Transverse colon (tissue), 4 donors: ENCODE results near the gene TLCD2. TPM values are rescaled to one million over a fixed set of nuclear protein-coding genes. Genes with fewer than 3 reads are reported as not detected.
"Not testable (repeated sequence)": the region's sequence is repeated elsewhere in the genome, so short reads cannot be mapped to it uniquely, and the experiment has no call there.

ENCODE experiments used
- DNase-seq: peaks from one replicate; pipeline ENCODE4 v3.0.0-alpha.2; 2019
- H3K27ac ChIP-seq, 4 donors: fragments of 200-600 bp; sonication (generic); 2 replicates each; pipeline ENCODE4 v1.5.1; 2016 to 2018; ENCODE audit warnings: inconsistent platforms in 4 of 4
- H3K27me3 ChIP-seq: fragments of 200-600 bp; sonication (generic); 2 replicates; pipeline ENCODE4 v1.5.1; 2017; ENCODE audit warnings: inconsistent platforms
- H3K36me3 ChIP-seq, 4 donors: fragments of 200-600 bp; sonication (generic); 2 replicates each; pipeline ENCODE4 v1.5.1; 2017 to 2019; ENCODE audit warnings: inconsistent platforms in 4 of 4
- H3K4me1 ChIP-seq, 4 donors: fragments of 200-600 bp; sonication (generic); 2 replicates each; pipeline ENCODE4 v1.5.1; 2017 to 2020; ENCODE audit warnings: inconsistent platforms in 4 of 4
- H3K4me3 ChIP-seq, 4 donors: fragments of 200-600 bp; sonication (generic); 1 replicate in 1 of 4; 2 replicates in 3 of 4; pipeline versions ENCODE4 v1.5.1 to v1.6.1; 2017 to 2019; ENCODE audit warnings: inconsistent platforms in 4 of 4
- H3K9me3 ChIP-seq, 2 donors: fragments of 200-600 bp; sonication (generic); 2 replicates each; pipeline ENCODE4 v1.5.1; 2017 to 2019; ENCODE audit warnings: inconsistent platforms in 2 of 2
- CTCF ChIP-seq, 5 experiments: fragments of 200-600 bp in 3 of 5; fragments of 450-650 bp in 2 of 5; sonication (generic) in 3 of 5; IDR thresholded peaks; 1 replicate in 2 of 5; 2 replicates in 3 of 5; pipeline ENCODE4 v1.5.1; 2016 to 2017; ENCODE audit warnings: antibody characterized with exemption in 5 of 5, inconsistent platforms in 3 of 5, mild to moderate bottlenecking in 2 of 5, moderate library complexity in 1 of 5
- EP300 ChIP-seq: sonication (generic); formaldehyde crosslinking; IDR thresholded peaks from one replicate; pipeline ENCODE4 v1.6.1; 2017; ENCODE audit warnings: antibody characterized with exemption, low read depth
- POLR2A ChIP-seq: fragments of 450-650 bp; IDR thresholded peaks from one replicate; pipeline ENCODE4 v1.6.1; 2016; ENCODE audit warnings: antibody characterized with exemption, mild to moderate bottlenecking, moderate library complexity
- POLR2AphosphoS5 ChIP-seq, 3 donors: sonication (generic); formaldehyde crosslinking; IDR thresholded peaks; one replicate each; pipeline ENCODE4 v1.6.1; 2016; ENCODE audit warnings: antibody characterized with exemption in 3 of 3
- WGBS, 2 donors: methylation state at CpG; one replicate each; pipeline ENCODE4 v1.1.5; 2018; ENCODE audit warnings: low coverage in 1 of 2; 5-methylcytosine and 5-hydroxymethylcytosine counted together
- in situ Hi-C, 4 donors: fragments of 200-750 bp; cut with MboI; loops; one replicate each; pipeline versions ENCODE4 v1.15.0 to v1.15.1; 2017; ENCODE audit warnings: low sequenced_read_pairs in 3 of 4, low pct_ligation_motif_present in 1 of 4, low pct_unique_long_range_greater_than_20kb in 1 of 4
- intact Hi-C: fragments of 100-400 bp; cut with DNase I; formaldehyde crosslinking; loops from one replicate; pipeline ENCODE4 v1.15.1; 2023; ENCODE audit warnings: low total_unique reads
- total RNA-seq, 4 donors: library from RNA; depleted of rRNA; stranded (reverse); fragments of >200 nt; gene quantifications; one replicate each; pipeline ENCODE4 v1.1.0, GENCODE V29; 2016

TLCD2 gene
- total RNA-seq, 4 donors from 2014 or later = 21.6 to 48.6 (median 31.5) TPM

GRCh38 chr17:1707107-1707506 is 3.1 kb downstream of the TLCD2 start:
- no peak for DNase-seq
- 71 to 85% methylated on average over 1 to 5 of the region's 5 CpGs for WGBS, 2 donors
- intact Hi-C loops = no loop called here
- TF ChIP-seq POLR2A (no peak), EP300 (no peak), POLR2AphosphoS5 (IDR thresholded peaks at IDR 0.05) (no peak), CTCF (IDR thresholded peaks at IDR 0.05) (no peak)
- Histone ChIP-seq H3K36me3 (peaks cover 0 to 5% (median under 1%) of the 10 kb centered on the region in 4 donors), H3K27ac (no peak overlapping the region), H3K4me1 (peaks cover 7 to 26% (median 17%) of the 10 kb centered on the region in 4 donors), H3K4me3 (no peak overlapping the region), H3K27me3 (no peaks in the 10 kb centered on the region), H3K9me3 (no peaks in the 10 kb centered on the region)
- in situ Hi-C loops = loop anchor here in 2 of 4 donors (25.0 kb wide), 2 partner anchors 105 to 330 kb away; partner anchors contain the start of genes DPH1 (in 1 of the 2), OVCA2 (in 1 of the 2) and RTN4RL1 (in 1 of the 2)

DNA sequence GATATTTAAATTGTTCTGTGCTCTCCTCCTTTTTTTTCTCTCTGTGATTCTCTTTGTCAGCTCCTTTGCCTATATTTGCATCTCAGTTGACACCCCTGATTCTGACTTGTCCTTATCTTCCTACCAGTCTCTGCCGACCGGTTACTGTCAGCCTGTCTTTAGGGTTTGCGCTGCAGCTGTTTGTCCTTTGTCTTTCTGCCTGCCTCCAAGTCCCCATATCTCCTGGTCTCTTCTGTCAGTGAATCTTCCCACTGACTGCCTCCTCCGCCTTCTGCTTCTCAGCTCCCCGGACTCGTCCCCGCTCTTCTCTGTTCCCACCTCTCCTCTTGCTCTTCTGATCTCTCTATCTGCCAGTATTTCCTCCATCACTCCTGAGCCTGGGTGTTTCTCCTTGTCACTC is 5.2 kb downstream of the TLCD2 start:
- no peaks in the 10 kb centered on the region for H3K9me3 ChIP-seq
- TF ChIP-seq EP300 (no peak), POLR2AphosphoS5 (IDR thresholded peaks at IDR 0.05) (no peak), CTCF (IDR thresholded peaks at IDR 0.05) (no peak), POLR2A (no peak)
- in situ Hi-C loops (loop anchor here in 2 of 4 donors (25.0 kb wide), 2 partner anchors 107 to 332 kb away; partner anchors contain the start of genes DPH1 (in 1 of the 2), OVCA2 (in 1 of the 2) and RTN4RL1 (in 1 of the 2)), intact Hi-C loops (no loop called here)
- WGBS, 2 donors = 86 to 95% methylated on average over 7 of the region's 7 CpGs
- H3K36me3 ChIP-seq = no peaks in the 10 kb centered on the region
- no peak overlapping the region for H3K4me3 ChIP-seq
- no peak overlapping the region for H3K27ac ChIP-seq
- no peak for DNase-seq
- peaks cover 4 to 13% (median 5%) of the 10 kb centered on the region in 4 donors for H3K4me1 ChIP-seq
- H3K27me3 ChIP-seq = no peaks in the 10 kb centered on the region

DNA sequence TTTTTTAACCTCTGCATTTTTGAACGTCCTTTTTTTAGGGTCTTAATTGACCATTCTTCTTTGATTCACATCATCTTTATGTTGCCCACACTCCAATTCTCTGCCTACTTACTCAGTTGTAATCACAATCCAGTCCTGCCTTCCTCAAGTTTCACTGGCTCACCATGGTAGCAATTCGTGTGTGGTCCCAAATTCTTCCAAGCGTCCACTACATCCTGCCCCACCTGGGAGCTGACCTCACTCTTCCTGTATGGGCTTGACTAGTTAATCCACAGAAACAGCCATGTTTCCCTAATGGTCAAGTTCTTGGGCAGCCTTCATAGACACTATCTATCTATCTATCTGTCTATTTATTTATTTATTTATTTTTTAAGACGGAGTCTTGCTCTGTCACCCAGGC is 7.1 kb downstream of the TLCD2 start:
- H3K4me1 ChIP-seq = no peaks in the 10 kb centered on the region
- no peaks in the 10 kb centered on the region for H3K36me3 ChIP-seq
- intact Hi-C loops (no loop called here), in situ Hi-C loops (loop anchor here in 2 of 4 donors (25.0 kb wide), 2 partner anchors 109 to 334 kb away; partner anchors contain the start of genes DPH1 (in 1 of the 2), OVCA2 (in 1 of the 2) and RTN4RL1 (in 1 of the 2))
- no peak overlapping the region for H3K4me3 ChIP-seq
- H3K9me3 ChIP-seq = no peaks in the 10 kb centered on the region
- WGBS, 2 donors = 40 to 62% methylated on average over 3 to 4 of the region's 4 CpGs
- DNase-seq = no peak
- no peaks in the 10 kb centered on the region for H3K27me3 ChIP-seq
- TF ChIP-seq POLR2A (no peak), EP300 (no peak), CTCF (IDR thresholded peaks at IDR 0.05) (no peak)
- no peak overlapping the region for H3K27ac ChIP-seq

- intact Hi-C loops, H3K4me1 ChIP-seq, DNase-seq, H3K4me3 ChIP-seq, H3K27ac ChIP-seq, H3K9me3 ChIP-seq, H3K27me3 ChIP-seq, H3K36me3 ChIP-seq: not testable (repeated sequence)
- 83 to 89% methylated on average over 4 to 5 of the region's 5 CpGs for WGBS, 2 donors
- in situ Hi-C loops = loop anchor here in 3 of 4 donors (25.0 kb wide), 3 partner anchors 112 to 337 kb away; partner anchors contain the start of genes DPH1 (in 2 of the 3), OVCA2 (in 2 of the 3) and RTN4RL1 (in 2 of the 3)
These were observed 10.3 kb downstream of the TLCD2 start for GRCh38 chr17:1699891-1700290.

DNA sequence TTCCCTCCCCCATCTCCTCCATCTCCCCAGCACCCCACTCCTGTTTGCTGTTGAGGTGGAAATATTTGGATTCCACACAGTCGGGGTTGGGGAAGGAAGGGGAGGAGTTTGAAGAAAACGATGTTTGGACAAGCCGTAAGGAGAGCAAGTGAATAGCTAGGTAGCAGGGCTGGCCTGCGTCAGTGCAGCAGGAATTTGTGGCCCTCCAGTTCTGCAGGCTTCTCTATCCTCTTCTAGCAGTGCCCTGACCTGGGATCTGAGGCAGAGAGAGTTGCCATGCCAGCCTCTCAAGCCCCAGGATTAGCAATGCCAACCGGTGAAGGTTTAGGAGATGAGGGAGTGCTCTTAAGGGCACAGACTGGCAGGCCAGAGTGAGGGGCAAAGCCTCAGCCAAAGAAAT is 12.5 kb downstream of the TLCD2 start:
- 53% methylated on average over 5 of the region's 5 CpGs; no CpG with 5 or more reads in 1 of the 2 donors for WGBS, 2 donors
- Histone ChIP-seq H3K9me3 (no peaks in the 10 kb centered on the region), H3K4me1 (no peaks in the 10 kb centered on the region), H3K36me3 (no peaks in the 10 kb centered on the region), H3K27ac (no peak overlapping the region), H3K4me3 (no peak overlapping the region), H3K27me3 (no peaks in the 10 kb centered on the region)
- TF ChIP-seq EP300 = no peak
- TF ChIP-seq CTCF (IDR thresholded peaks at IDR 0.05) = no peak
- no peak for TF ChIP-seq POLR2AphosphoS5 (IDR thresholded peaks at IDR 0.05)
- no peak for TF ChIP-seq POLR2A
- intact Hi-C loops (no loop called here), in situ Hi-C loops (loop anchor here in 2 of 4 donors (25.0 kb wide), 2 partner anchors 165 to 340 kb away; partner anchors contain the start of genes DPH1 (in 1 of the 2), OVCA2 (in 1 of the 2) and RTN4RL1 (in 1 of the 2))
- no peak for DNase-seq
